Adrenal gland (tissue), 5 donors: ENCODE measurements around the gene NDC1.

Experiments used
- POLR2A ChIP-seq, 2 donors: fragments of 450-650 bp; IDR thresholded peaks; one replicate each; pipeline ENCODE4 v1.6.1; 2017; ENCODE audit warnings: antibody characterized with exemption in 2 of 2, mild to moderate bottlenecking in 2 of 2, moderate library complexity in 1 of 2
- TF ChIP-seq, protein P1 (sequence below), 6 experiments: fragments of 450-650 bp in 4 of 6; fragments of 200-600 bp in 2 of 6; sonication (generic) in 1 of 6; IDR thresholded peaks; 1 replicate in 5 of 6; 2 replicates in 1 of 6; pipeline versions ENCODE4 v1.5.1 to v1.8.0; 2016 to 2021; ENCODE audit warnings: antibody characterized with exemption in 6 of 6, mild to moderate bottlenecking in 2 of 6, moderate library complexity in 1 of 6
- donor health status: DM: no; HTN: no; CAD: no.

GRCh38 chr1:53868565-53868964 lies 30.5 kb upstream of the NDC1 start:
- TF ChIP-seq, protein P1, sequence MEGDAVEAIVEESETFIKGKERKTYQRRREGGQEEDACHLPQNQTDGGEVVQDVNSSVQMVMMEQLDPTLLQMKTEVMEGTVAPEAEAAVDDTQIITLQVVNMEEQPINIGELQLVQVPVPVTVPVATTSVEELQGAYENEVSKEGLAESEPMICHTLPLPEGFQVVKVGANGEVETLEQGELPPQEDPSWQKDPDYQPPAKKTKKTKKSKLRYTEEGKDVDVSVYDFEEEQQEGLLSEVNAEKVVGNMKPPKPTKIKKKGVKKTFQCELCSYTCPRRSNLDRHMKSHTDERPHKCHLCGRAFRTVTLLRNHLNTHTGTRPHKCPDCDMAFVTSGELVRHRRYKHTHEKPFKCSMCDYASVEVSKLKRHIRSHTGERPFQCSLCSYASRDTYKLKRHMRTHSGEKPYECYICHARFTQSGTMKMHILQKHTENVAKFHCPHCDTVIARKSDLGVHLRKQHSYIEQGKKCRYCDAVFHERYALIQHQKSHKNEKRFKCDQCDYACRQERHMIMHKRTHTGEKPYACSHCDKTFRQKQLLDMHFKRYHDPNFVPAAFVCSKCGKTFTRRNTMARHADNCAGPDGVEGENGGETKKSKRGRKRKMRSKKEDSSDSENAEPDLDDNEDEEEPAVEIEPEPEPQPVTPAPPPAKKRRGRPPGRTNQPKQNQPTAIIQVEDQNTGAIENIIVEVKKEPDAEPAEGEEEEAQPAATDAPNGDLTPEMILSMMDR (IDR thresholded peaks at IDR 0.05), result no peak
- TF ChIP-seq POLR2A (IDR thresholded peaks at IDR 0.05), result no peak
